CD4-positive, alpha-beta T cell treated with Interleukin-4 for 4 hours (primary cell): ENCODE results near the gene CNBD2.
"Not testable (repeated sequence)": the region's sequence is repeated elsewhere in the genome, so short reads cannot be mapped to it uniquely, and the experiment has no call there.

Experiments used
- DNase-seq: peaks from one replicate; pipeline ENCODE4 v3.0.0-alpha.2; 2020

CNBD2 gene

GRCh38 chr20:35967979-35968640 lies at the start of gene CNBD2:
Gene CNBD2 (plus strand): TSS chr20:35968590. CDS start chr20:35968763, 173 bp downstream.
- DNase-seq, result no peak

GRCh38 chr20:35920523-35920922 lies 47.9 kb upstream of the CNBD2 start:
- DNase-seq, result no peak

GRCh38 chr20:35929301-35929700 lies 39.1 kb upstream of the CNBD2 start:
- no peak for DNase-seq

GRCh38 chr20:35934050-35934449 lies 34.3 kb upstream of the CNBD2 start:
- no peak for DNase-seq

GRCh38 chr20:35939264-35939663 lies 29.1 kb upstream of the CNBD2 start:
- DNase-seq, result no peak

GRCh38 chr20:35941620-35942019 lies 26.8 kb upstream of the CNBD2 start:
- DNase-seq, result no peak

- no peak for DNase-seq
Measured at GRCh38 chr20:35942243-35942642, 26.1 kb upstream of the CNBD2 start.

- DNase-seq, result peak; percentile 10
Measured at GRCh38 chr20:35947489-35947888, 20.9 kb upstream of the CNBD2 start.

GRCh38 chr20:35947907-35948306 lies 20.5 kb upstream of the CNBD2 start:
- no peak for DNase-seq

- DNase-seq, result no peak
Measured at GRCh38 chr20:35950093-35950492, 18.3 kb upstream of the CNBD2 start.

GRCh38 chr20:35952080-35952479 lies 16.3 kb upstream of the CNBD2 start:
- DNase-seq, result not testable (repeated sequence)

GRCh38 chr20:35952480-35953386 lies 15.7 kb upstream of the CNBD2 start:
- DNase-seq, result peak; percentile 11

- DNase-seq, result peak; percentile 52
Measured at GRCh38 chr20:35953387-35954199, 14.8 kb upstream of the CNBD2 start.

GRCh38 chr20:35954200-35954906 lies 14.0 kb upstream of the CNBD2 start, which contains the start of gene SCAND1:
Gene SCAND1 (minus strand): TSS chr20:35954502. CDS start chr20:35954284, 218 bp downstream.
- DNase-seq, result peak; percentile 98

- DNase-seq, result peak; percentile 29
Measured at GRCh38 chr20:35954907-35955251, 13.5 kb upstream of the CNBD2 start.

- no peak for DNase-seq
Measured at GRCh38 chr20:35956616-35957015, 11.8 kb upstream of the CNBD2 start.

- DNase-seq, result not testable (repeated sequence)
Measured at GRCh38 chr20:35959291-35959690, 9.1 kb upstream of the CNBD2 start.

- no peak for DNase-seq
Measured at GRCh38 chr20:35963878-35964277, 4.5 kb upstream of the CNBD2 start.

GRCh38 chr20:35968930-35969329 lies 540 bp downstream of the CNBD2 start:
- DNase-seq, result no peak

GRCh38 chr20:35971981-35972380 lies 3.6 kb downstream of the CNBD2 start:
- DNase-seq, result no peak

- DNase-seq, result no peak
Measured at GRCh38 chr20:35972462-35972861, 4.1 kb downstream of the CNBD2 start.

GRCh38 chr20:35974256-35974655 lies 5.9 kb downstream of the CNBD2 start:
- DNase-seq, result no peak
